Measurements from ENCODE around the gene ARHGAP8. TPM values are rescaled to one million over a fixed set of nuclear protein-coding genes. Genes with fewer than 3 reads are reported as not detected.

The ARHGAP8 gene
- polyA plus RNA-seq, 3 donors, result 0.03 TPM; not detected in 2

- Histone ChIP-seq H3K4me2 (replicated peaks; ENCODE audit: extremely low read depth, low read length, poor library complexity, severe bottlenecking) (no peak overlapping the region), H3K4me3 (replicated peaks in 1 of 3; ENCODE audit: low read depth in 2 of 3, low read length in 3 of 3) (no peak overlapping the region), H3K9me3 (replicated peaks in 1 of 2; ENCODE audit: control insufficient read depth in 1 of 2, insufficient read depth in 1 of 2, low read length in 2 of 2) (no peaks in the 10 kb centered on the region), H3K9ac (ENCODE audit: insufficient read depth, low read length, poor library complexity, severe bottlenecking) (no peak overlapping the region), H3K27me3 (ENCODE audit: control insufficient read depth in 2 of 2, insufficient read depth in 2 of 2, low read length in 2 of 2) (no peaks in the 10 kb centered on the region), H2AFZ (ENCODE audit: insufficient read depth, low read depth, low read length, poor library complexity, severe bottlenecking) (no peak overlapping the region), H3K4me1 (ENCODE audit: control insufficient read depth in 1 of 2, insufficient read depth in 2 of 2, low read length in 2 of 2) (no peaks in the 10 kb centered on the region), H3K27ac (ENCODE audit: low read depth in 1 of 2, low read length in 2 of 2) (no peak overlapping the region), H4K20me1 (ENCODE audit: insufficient read depth, low read length) (no peaks in the 10 kb centered on the region), H3K79me2 (ENCODE audit: insufficient read depth, low read length) (no peaks in the 10 kb centered on the region), H3K36me3 (replicated peaks in 1 of 2; ENCODE audit: control insufficient read depth in 1 of 2, insufficient read depth in 2 of 2, low read length in 2 of 2) (no peaks in the 10 kb centered on the region)
- Mint-ChIP-seq H3K9me3 (no peaks in the 10 kb centered on the region), H3K4me3 (no peak overlapping the region), H3K27ac (no peak overlapping the region), H3K4me1 (no peaks in the 10 kb centered on the region), H3K27me3 (ENCODE audit: low read depth in 3 of 3) (peaks cover 2 to 8% (median 6%) of the 10 kb centered on the region in 3 donors), H3K36me3 (no peaks in the 10 kb centered on the region)
- intact Hi-C loops (cut with micrococcal nuclease), result no loop called here
- DNase-seq, result no peak
- TF ChIP-seq, protein P1, sequence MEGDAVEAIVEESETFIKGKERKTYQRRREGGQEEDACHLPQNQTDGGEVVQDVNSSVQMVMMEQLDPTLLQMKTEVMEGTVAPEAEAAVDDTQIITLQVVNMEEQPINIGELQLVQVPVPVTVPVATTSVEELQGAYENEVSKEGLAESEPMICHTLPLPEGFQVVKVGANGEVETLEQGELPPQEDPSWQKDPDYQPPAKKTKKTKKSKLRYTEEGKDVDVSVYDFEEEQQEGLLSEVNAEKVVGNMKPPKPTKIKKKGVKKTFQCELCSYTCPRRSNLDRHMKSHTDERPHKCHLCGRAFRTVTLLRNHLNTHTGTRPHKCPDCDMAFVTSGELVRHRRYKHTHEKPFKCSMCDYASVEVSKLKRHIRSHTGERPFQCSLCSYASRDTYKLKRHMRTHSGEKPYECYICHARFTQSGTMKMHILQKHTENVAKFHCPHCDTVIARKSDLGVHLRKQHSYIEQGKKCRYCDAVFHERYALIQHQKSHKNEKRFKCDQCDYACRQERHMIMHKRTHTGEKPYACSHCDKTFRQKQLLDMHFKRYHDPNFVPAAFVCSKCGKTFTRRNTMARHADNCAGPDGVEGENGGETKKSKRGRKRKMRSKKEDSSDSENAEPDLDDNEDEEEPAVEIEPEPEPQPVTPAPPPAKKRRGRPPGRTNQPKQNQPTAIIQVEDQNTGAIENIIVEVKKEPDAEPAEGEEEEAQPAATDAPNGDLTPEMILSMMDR (IDR thresholded peaks at IDR 0.05), result no peak
- 89% methylated on average over 13 of the region's 17 CpGs for WGBS (ENCODE audit: insufficient coverage)
Measured at GRCh38 chr22:44780876-44781449, 28.6 kb downstream of the ARHGAP8 start.

DNA sequence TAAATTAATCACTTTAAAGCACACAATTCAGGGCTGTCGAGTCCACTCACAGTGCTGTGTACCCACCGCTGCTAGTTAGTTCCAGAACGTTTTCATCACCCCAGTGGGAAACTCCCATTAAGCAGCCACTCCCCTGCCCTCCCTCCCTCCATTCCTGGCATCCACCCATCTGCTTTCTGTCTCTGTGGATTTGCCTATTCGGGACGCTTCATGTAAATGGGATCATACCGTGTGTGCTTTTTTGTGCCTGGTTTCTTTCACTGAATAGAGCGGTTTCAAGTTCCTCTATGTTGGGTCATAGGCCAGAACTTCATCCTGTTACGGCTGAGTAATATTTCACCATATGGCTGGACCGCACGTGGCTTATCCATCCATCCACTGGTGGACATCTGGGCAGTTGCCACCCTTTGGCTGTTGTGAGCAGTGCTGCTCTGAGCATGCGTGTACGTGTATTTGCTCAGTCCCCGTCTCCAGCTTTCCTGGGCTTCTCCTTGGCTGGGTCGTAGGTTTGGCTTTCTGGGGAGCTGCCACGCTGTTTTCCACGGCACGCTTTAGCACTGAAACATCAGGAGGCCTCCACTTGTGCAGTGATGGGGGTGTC is 30.1 kb downstream of the ARHGAP8 start:
- no peaks in the 10 kb centered on the region for H3K27me3 ChIP-seq (ENCODE audit: control insufficient read depth in 2 of 2, insufficient read depth in 2 of 2, low read length in 2 of 2)
- H3K27ac Mint-ChIP-seq, result no peak overlapping the region
- H3K36me3 ChIP-seq (replicated peaks in 1 of 2; ENCODE audit: control insufficient read depth in 1 of 2, insufficient read depth in 2 of 2, low read length in 2 of 2), result no peaks in the 10 kb centered on the region
- no peaks in the 10 kb centered on the region for H4K20me1 ChIP-seq (ENCODE audit: insufficient read depth, low read length)
- no peaks in the 10 kb centered on the region for H3K9me3 Mint-ChIP-seq
- no peaks in the 10 kb centered on the region for H3K36me3 Mint-ChIP-seq
- TF ChIP-seq, protein P1 (IDR thresholded peaks at IDR 0.05), result no peak
- intact Hi-C loops (cut with micrococcal nuclease), result no loop called here
- H3K4me3 ChIP-seq (replicated peaks in 1 of 3; ENCODE audit: low read depth in 2 of 3, low read length in 3 of 3), result no peak overlapping the region
- H3K27me3 Mint-ChIP-seq (ENCODE audit: low read depth in 3 of 3), result peaks cover 2 to 8% (median 3%) of the 10 kb centered on the region in 3 donors
- H3K4me2 ChIP-seq (replicated peaks; ENCODE audit: extremely low read depth, low read length, poor library complexity, severe bottlenecking), result no peak overlapping the region
- no peaks in the 10 kb centered on the region for H3K79me2 ChIP-seq (ENCODE audit: insufficient read depth, low read length)
- H2AFZ ChIP-seq (ENCODE audit: insufficient read depth, low read depth, low read length, poor library complexity, severe bottlenecking), result no peak overlapping the region
- no peaks in the 10 kb centered on the region for H3K9me3 ChIP-seq (replicated peaks in 1 of 2; ENCODE audit: control insufficient read depth in 1 of 2, insufficient read depth in 1 of 2, low read length in 2 of 2)
- no peak for DNase-seq
- H3K4me3 Mint-ChIP-seq, result no peak overlapping the region
- no peak overlapping the region for H3K27ac ChIP-seq (ENCODE audit: low read depth in 1 of 2, low read length in 2 of 2)
- H3K4me1 ChIP-seq (ENCODE audit: control insufficient read depth in 1 of 2, insufficient read depth in 2 of 2, low read length in 2 of 2), result no peaks in the 10 kb centered on the region
- H3K9ac ChIP-seq (ENCODE audit: insufficient read depth, low read length, poor library complexity, severe bottlenecking), result no peak overlapping the region
- 88% methylated on average over 15 of the region's 17 CpGs for WGBS (ENCODE audit: insufficient coverage)
- H3K4me1 Mint-ChIP-seq, result no peaks in the 10 kb centered on the region

Measured in CD14-positive monocyte (primary cell).